Central memory CD4-positive, alpha-beta T cell (primary cell): Measurements from ENCODE around the gene LTBR.

ENCODE experiments used
- DNase-seq: peaks from one replicate; pipeline ENCODE4 v3.0.0; 2022

LTBR gene

GRCh38 chr12:6384499-6385436 lies 806 bp downstream of the LTBR start:
- DNase-seq = no peak

DNA sequence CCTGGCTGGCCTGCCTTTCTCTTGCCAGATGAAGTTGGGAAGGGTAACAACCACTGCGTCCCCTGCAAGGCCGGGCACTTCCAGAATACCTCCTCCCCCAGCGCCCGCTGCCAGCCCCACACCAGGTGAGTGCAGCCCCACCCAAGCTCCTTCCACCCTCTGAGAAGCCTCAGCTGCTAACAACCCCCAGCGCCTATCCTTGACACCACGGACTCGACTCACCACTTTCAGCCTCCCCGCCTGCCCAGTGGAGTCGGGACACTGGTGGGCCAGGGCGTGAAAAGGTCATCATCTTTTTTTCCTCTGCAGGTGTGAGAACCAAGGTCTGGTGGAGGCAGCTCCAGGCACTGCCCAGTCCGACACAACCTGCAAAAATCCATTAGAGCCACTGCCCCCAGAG lies 2.1 kb downstream of the LTBR start:
- DNase-seq = no peak

DNA sequence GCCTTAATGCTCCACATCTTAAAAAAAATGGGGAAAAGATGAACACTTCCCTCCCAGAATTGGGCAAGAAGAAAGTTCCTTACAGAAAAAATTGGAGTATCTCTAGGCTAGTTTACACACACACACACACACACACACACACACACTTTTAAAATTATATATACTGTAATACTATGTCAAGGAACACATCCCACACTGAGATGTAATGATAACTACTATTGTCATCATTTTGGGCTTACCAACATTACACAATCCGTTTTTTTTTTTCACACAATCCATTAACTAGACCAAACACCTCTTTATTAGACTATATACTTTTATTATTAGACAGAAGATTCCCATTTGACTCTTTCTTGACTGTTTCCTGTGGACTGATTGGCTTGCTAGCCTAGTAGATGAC lies 2.5 kb downstream of the LTBR start:
- DNase-seq = no peak

- no peak for DNase-seq
Observed at GRCh38 chr12:6387541-6387940, 3.6 kb downstream of the LTBR start.

- no peak for DNase-seq
Observed at GRCh38 chr12:6390084-6390799, 6.3 kb downstream of the LTBR start.

GRCh38 chr12:6391013-6391412 lies 7.1 kb downstream of the LTBR start:
- DNase-seq = no peak

- DNase-seq = no peak
Observed at GRCh38 chr12:6392504-6392903, 8.5 kb downstream of the LTBR start.

- DNase-seq = no peak
Observed at GRCh38 chr12:6393109-6393508, 9.1 kb downstream of the LTBR start.

GRCh38 chr12:6394398-6394797 lies 10.4 kb downstream of the LTBR start:
- DNase-seq = no peak

- DNase-seq = no peak
Observed at GRCh38 chr12:6396031-6396430, 12.1 kb downstream of the LTBR start.

- DNase-seq = no peak
Observed at GRCh38 chr12:6399884-6400644, 16.1 kb downstream of the LTBR start.

GRCh38 chr12:6404390-6404789 lies 20.4 kb downstream of the LTBR start:
- DNase-seq = no peak

- DNase-seq = no peak
Observed at GRCh38 chr12:6405963-6406362, 22.0 kb downstream of the LTBR start.

DNA sequence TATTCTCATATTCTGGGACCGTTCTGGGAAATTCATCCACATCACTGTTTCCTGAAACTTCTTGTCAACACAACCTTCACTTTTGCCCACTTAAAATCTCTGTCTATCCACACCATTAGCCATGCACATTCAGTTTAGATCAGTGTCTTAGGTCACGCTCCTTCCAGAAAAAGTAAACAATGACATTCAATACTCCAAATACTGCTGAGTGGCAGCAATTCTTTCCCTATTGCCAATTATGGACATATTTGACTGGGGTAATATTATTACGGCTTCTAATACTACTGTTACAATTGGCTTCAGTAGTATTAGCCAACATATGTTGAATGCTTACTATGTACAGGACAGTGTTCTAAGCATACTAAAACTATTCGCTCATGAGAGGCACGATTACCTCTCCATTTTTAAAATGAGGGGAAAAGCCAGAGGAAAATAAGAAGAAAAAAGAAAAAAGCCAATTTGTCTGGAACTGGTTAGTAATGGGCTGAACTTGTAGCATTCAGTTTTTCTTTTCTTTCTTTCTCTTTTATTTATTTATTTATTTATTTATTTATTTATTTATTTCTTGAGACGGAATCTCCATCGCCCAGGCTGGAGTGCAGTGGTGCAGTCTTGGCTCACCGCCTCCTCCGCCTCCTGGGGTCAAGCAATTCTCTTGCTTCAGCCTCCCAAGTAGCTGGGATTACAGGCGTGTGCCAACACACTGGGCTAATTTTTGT lies 23.4 kb downstream of the LTBR start:
- no peak for DNase-seq

- DNase-seq = no peak
Observed at GRCh38 chr12:6416596-6416995, 32.6 kb downstream of the LTBR start.

GRCh38 chr12:6418796-6419195 lies 34.8 kb downstream of the LTBR start:
- no peak for DNase-seq

- no peak for DNase-seq
Observed at GRCh38 chr12:6420364-6420763, 36.4 kb downstream of the LTBR start.

- peak; percentile 82 for DNase-seq
Observed at GRCh38 chr12:6423267-6424007, 39.5 kb downstream of the LTBR start.

GRCh38 chr12:6424008-6424347 lies 40.0 kb downstream of the LTBR start:
- no peak for DNase-seq

DNA sequence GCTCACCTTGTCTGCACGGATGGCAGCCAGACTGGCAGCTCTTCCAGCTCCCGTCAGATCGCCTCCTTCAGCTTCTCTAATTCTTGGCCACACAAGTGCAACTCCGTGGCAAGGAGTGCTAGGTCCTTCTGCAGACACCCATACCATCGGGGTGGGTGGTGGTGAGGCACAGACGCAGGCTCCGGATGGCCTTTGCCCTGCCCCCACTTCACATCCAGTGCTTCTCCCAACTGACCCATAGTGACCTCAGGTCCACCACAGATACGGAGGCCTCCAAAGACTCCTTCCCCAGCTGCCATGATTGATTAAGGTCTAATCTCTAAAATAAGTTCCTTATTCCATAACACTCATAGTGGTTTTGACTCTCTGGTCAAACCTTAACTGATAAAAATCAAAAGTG lies 40.9 kb downstream of the LTBR start:
- no peak for DNase-seq

DNA sequence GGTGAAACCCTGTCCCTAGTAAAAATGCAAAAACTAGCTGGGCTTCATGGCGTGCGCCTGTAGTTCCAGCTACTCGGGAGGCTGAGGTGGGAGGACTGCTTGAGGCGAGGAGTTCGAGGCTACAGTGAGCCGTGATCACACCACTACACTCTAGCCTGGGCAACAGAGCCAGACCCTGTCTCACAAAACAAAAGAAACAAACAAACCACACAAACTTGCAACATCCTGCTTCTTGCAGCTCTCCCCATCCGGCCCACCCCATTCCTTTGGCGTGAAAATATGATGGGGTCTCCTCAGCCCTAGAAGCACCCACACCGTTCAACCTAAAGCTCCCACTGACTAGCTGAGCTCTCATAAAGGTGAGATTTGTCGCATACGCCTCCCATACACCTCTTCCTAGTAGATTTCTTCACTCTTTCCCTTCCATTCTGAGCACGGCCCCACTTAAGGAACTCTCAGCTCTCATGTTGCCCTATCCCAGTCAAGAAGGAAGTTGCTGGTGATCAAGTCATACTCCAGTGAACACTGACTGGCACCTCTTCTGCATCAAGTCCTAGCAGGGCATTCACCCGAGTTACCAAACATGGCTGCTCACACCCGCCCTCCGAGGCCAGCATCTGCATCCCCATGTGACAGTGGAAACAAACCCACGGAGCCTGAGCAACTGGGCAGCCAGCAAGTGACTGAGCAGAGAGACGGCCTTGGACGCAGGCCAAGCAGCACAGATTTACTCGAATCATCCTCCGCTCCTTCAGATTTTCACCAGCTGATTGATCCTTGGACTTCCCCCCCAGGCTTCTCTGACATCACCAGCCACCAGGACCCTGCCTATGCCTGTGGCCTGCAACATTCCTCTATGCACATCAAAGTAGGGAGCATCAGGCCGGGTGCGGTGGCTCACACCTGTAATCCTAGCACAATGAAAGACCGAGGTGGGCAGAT lies 41.9 kb downstream of the LTBR start:
- no peak for DNase-seq
